ENCODE data around the gene SHOX.
"Not testable (repeated sequence)": the region's sequence is repeated elsewhere in the genome, so short reads cannot be mapped to it uniquely, and the experiment has no call there.

The SHOX gene

DNA sequence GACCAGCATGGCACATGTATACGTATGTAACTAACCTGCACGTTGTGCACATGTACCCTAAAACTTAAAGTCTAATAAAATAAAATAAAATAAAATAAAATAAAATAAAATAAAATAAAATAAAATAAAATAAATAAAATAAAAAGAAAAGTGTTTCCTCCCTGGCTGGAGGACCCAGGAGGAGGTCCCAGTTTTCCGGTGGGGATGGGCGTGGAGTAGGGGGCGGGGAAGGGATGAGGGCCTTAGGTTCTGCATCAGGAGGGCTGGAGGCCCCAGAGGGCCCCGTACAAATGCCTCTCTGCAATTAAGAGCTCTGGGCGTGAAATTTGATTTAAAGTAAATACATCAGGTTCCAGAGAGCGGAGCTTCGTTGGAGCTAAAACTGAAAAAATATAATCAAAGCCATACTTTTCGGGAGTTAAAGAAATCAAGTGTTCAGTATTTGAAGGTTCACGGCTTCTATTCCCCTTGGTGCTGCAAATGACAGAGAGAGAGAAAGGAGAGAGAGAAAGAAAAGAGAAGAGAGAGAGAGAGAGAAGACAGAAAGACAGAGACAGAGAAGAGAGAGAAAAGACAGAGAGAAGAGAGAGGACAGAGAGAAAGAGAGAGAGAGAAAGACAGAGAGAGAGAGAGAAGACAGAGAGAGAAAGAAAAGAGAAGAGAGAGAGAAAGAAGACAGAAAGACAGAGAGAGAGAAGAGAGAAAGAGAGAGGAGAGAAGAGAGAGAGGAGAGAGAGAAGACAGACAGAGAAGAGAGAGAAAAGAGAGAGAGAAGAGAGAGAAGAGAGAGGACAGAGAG lies 8.7 kb upstream of the SHOX start:
- no peak for DNase-seq (ENCODE audit: low read depth in 2 of 2)

GRCh38 chrX:622802-623201 lies 7.8 kb upstream of the SHOX start:
- not testable (repeated sequence) for DNase-seq (ENCODE audit: low read depth in 2 of 2)

DNA sequence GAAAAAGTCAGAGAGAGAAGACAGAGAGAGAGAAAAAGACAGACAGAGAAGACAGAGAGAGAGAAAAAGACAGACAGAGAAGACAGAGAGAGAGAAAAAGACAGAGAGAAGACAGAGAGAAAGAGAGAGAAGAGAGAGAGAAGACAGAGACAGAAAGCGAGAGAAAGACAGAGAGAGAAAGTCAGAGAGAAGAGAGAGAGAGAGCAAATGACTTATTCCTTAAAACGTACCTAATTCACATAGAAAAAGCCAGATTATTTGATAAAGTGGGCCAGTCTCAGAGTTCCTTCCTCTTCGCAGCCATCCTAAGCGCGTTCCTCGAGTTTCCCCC lies 7.4 kb upstream of the SHOX start:
- DNase-seq (ENCODE audit: low read depth in 2 of 2), result no peak

GRCh38 chrX:623599-624315 lies 6.8 kb upstream of the SHOX start:
- DNase-seq (ENCODE audit: low read depth in 2 of 2), result no peak

- DNase-seq (ENCODE audit: low read depth in 2 of 2), result no peak
Observed at GRCh38 chrX:625137-625691, 5.4 kb upstream of the SHOX start.

DNA sequence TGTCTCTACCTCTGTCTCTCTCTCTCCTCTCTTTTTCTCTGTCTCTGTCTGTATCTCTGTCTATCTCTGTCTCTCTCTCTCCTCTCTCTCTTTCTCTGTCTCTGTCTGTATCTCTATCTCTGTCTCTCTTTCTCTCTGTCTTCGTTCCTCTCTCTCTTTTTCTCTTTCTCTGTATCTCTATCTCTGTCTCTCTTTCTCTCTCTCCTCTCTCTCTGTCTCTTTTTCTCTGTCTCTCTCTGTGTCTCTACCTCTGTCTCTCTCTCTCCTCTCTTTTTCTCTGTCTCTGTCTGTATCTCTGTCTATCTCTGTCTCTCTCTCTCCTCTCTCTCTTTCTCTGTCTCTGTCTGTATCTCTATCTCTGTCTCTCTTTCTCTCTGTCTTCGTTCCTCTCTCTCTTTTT lies 4.5 kb upstream of the SHOX start:
- not testable (repeated sequence) for DNase-seq (ENCODE audit: low read depth in 2 of 2)

- no peak for DNase-seq (ENCODE audit: low read depth in 2 of 2)
Observed at GRCh38 chrX:626745-627509, 3.7 kb upstream of the SHOX start.

GRCh38 chrX:627510-627981 lies 3.0 kb upstream of the SHOX start:
- DNase-seq (ENCODE audit: low read depth in 2 of 2), result no peak

- DNase-seq (ENCODE audit: low read depth in 2 of 2), result no peak
Observed at GRCh38 chrX:627995-628394, 2.6 kb upstream of the SHOX start.

GRCh38 chrX:629230-630006 lies 1.2 kb upstream of the SHOX start:
- no peak for DNase-seq (ENCODE audit: low read depth in 2 of 2)

- no peak for DNase-seq (ENCODE audit: low read depth in 2 of 2)
Observed at GRCh38 chrX:630007-630611, 482 bp upstream of the SHOX start.

- no peak for DNase-seq (ENCODE audit: low read depth in 2 of 2)
Observed at GRCh38 chrX:631802-632365, 1.3 kb downstream of the SHOX start.

DNA sequence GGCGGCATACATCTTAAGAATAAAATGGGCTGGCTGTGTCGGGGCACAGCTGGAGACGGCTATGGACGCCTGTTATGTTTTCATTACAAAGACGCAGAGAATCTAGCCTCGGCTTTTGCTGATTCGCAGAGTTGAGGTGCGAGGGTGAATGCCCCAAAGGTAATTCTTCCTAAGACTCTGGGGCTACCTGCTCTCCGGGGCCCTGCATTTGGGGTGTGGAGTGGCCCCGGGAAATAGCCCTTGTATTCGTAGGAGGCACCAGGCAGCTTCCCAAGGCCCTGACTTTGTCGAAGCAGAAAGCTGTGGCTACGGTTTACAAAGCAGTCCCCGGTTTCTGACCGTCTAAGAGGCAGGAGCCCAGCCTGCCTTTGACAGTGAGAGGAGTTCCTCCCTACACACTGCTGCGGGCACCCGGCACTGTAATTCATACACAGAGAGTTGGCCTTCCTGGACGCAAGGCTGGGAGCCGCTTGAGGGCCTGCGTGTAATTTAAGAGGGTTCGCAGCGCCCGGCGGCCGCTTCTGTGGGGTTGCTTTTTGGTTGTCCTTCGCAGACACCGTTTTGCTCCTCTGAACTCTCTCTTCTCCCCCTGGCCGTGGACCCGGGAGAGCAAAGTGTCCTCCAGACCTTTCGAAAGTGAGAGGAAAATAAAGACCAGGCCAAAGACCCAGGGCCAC lies 1.9 kb downstream of the SHOX start:
- no peak for DNase-seq (ENCODE audit: low read depth in 2 of 2)

DNA sequence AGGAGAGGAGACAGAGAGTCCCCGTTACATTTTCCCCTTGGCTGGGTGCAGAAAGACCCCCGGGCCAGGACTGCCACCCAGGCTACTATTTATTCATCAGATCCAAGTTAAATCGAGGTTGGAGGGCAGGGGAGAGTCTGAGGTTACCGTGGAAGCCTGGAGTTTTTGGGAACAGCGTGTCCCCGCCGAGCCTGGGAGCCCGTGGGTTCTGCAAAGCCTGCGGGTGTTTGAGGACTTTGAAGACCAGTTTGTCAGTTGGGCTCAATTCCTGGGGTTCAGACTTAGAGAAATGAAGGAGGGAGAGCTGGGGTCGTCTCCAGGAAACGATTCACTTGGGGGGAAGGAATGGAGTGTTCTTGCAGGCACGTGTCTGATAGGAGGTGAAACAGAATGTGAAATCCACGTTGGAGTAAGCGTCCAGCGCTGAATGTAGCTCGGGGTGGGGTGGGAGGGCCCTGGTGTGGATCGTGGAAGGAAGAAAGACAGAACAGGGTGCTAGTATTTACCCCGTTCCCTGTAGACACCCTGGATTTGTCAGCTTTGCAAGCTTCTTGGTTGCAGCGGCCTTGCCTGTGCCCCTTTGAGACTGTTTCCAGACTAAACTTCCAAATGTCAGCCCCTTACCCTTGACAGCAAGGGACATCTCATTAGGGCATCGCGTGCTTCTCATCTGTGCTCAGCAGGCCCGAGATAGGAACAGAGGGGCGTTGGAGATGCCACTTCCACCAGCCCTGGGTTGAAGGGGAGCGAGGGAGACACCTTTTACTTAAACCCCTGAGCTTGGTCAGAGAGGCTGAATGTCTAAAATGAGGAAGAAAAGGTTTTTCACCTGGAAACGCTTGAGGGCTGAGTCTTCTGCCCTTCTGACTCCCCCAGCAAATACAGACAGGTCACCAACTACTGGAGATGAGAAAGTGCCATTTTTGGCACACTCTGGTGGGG lies 2.7 kb downstream of the SHOX start:
- DNase-seq (ENCODE audit: low read depth in 2 of 2), result no peak

DNA sequence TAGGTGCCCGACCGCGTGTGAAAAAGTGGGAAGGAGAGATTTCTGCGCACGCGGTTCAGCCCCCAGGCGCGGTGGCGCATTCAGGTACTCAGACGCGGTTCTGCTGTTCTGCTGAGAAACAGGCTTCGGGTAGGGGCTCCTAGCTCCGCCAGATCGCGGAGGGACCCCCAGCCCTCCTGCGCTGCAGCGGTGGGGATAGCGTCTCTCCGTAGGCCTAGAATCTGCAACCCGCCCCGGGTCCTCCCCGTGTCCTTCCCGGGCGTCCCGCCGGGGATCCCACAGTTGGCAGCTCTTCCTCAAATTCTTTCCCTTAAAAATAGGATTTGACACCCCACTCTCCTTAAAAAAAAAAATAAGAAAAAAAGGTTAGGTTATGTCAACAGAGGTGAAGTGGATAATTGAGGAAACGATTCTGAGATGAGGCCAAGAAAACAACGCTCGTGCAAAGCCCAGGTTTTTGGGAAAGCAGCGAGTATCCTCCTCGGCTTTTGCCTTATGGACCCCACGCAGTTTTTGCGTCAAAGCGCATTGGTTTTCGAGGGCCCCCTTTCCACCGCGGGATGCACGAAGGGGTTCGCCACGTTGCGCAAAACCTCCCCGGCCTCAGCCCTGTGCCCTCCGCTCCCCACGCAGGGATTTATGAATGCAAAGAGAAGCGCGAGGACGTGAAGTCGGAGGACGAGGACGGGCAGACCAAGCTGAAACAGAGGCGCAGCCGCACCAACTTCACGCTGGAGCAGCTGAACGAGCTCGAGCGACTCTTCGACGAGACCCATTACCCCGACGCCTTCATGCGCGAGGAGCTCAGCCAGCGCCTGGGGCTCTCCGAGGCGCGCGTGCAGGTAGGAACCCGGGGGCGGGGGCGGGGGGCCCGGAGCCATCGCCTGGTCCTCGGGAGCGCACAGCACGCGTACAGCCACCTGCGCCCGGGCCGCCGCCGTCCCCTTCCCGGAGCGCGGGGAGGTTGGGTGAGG lies 3.7 kb downstream of the SHOX start:
- no peak for DNase-seq (ENCODE audit: low read depth in 2 of 2)

GRCh38 chrX:635428-636090 lies 5.0 kb downstream of the SHOX start:
- DNase-seq (ENCODE audit: low read depth in 2 of 2), result no peak

DNA sequence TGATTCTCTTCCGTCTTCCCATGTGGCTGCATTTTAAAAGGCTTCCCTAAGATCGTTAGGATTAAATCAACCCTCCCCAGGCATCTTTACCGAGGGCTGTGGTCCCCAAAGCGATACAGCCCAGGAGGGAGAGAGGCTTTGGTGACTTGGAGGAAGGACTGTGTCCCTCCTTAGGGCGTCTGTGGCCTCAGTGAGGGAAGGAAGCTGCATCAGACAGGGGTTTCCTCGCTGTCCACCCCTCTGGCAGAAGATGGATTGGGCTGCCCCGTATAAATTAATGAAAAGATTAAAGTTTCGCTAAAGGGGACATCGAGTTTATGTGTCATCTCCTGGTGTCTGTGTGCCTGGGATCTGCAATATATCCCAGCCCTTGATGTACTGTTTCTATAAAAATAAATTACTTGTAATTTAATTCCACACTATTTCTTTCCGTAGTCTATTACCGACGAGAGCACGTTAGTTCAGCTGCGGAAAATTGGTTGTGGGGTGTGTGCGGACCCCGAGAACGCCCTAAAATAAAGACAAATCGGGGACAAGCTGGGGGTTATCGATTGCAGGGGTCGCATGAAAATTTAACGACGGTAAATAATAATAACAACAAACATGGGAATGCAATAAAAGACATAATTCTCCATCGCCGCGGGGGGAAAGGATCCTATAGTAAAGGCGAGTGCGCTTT lies 6.5 kb downstream of the SHOX start:
- no peak for DNase-seq (ENCODE audit: low read depth in 2 of 2)
